HepG2 (cell line): ENCODE results near the gene SLTM. TPM values are rescaled to one million over a fixed set of nuclear protein-coding genes. Genes with fewer than 3 reads are reported as not detected.
A peak's percentile ranks its signal among the peaks of the same experiment; 100 is the strongest.

Experiments used
- CREB1 ChIP-seq, 2 experiments: fragments of 450-650 bp in 1 of 2; IDR thresholded peaks; 2 replicates each; pipeline ENCODE4 v1.6.1; 2016 to 2017; ENCODE audit warnings: control low read depth in 1 of 2, mild to moderate bottlenecking in 1 of 2, missing compliant biosample characterization in 1 of 2, missing genetic modification characterization in 1 of 2
- DNMT1 ChIP-seq: sonication (generic); formaldehyde crosslinking; IDR thresholded peaks from 2 replicates; pipeline ENCODE4 v1.5.1; 2020; ENCODE audit warnings: mild to moderate bottlenecking, missing genetic modification reagents
- HNF1B ChIP-seq: sonication (generic); formaldehyde crosslinking; IDR thresholded peaks from 2 replicates; pipeline ENCODE4 v1.5.1; 2020; ENCODE audit warnings: mild to moderate bottlenecking, moderate library complexity, missing genetic modification reagents
- IRF9 ChIP-seq: sonication (generic); formaldehyde crosslinking; IDR thresholded peaks from 2 replicates; pipeline ENCODE4 v1.8.0; 2022; ENCODE audit warnings: missing genetic modification reagents, mild to moderate bottlenecking, borderline replicate concordance
- ISX ChIP-seq: sonication (generic); formaldehyde crosslinking; conservative IDR thresholded peaks from 2 replicates; pipeline ENCODE4 v1.5.0; 2020; ENCODE audit warnings: missing genetic modification reagents
- JUN ChIP-seq: sonication (generic); formaldehyde crosslinking; IDR thresholded peaks from 2 replicates; pipeline ENCODE4 v1.4.0; 2020; ENCODE audit warnings: mild to moderate bottlenecking, missing genetic modification reagents
- KAT8 ChIP-seq: IDR thresholded peaks from 2 replicates; pipeline ENCODE4 v1.6.1; 2016; ENCODE audit warnings: missing genetic modification reagents, missing compliant biosample characterization
- LCORL ChIP-seq, 2 experiments: fragments of 450-650 bp in 1 of 2; sonication (generic) in 1 of 2; formaldehyde crosslinking in 1 of 2; IDR thresholded peaks; 2 replicates each; pipeline versions ENCODE4 v1.5.0 to v1.6.1; 2017 to 2020; ENCODE audit warnings: antibody characterized with exemption in 1 of 2, missing genetic modification reagents in 1 of 2
- MIXL1 ChIP-seq: IDR thresholded peaks from 2 replicates; pipeline ENCODE4 v1.6.1; 2016
- MTERF4 ChIP-seq: sonication (generic); formaldehyde crosslinking; IDR thresholded peaks from 2 replicates; pipeline ENCODE4 v1.8.0; 2023; ENCODE audit warnings: mild to moderate bottlenecking, missing genetic modification reagents
- MYNN ChIP-seq: sonication (generic); formaldehyde crosslinking; IDR thresholded peaks from 2 replicates; pipeline ENCODE4 v1.4.0; 2020; ENCODE audit warnings: mild to moderate bottlenecking, low read depth, missing genetic modification reagents
- RELA ChIP-seq: sonication (generic); formaldehyde crosslinking; IDR thresholded peaks from 2 replicates; pipeline ENCODE4 v1.4.0; 2020; ENCODE audit warnings: missing genetic modification reagents
- RXRA ChIP-seq: sonication (generic); formaldehyde crosslinking; IDR thresholded peaks from 2 replicates; pipeline ENCODE4 v1.5.1; 2020; ENCODE audit warnings: missing genetic modification reagents
- SP140L ChIP-seq: sonication (generic); formaldehyde crosslinking; IDR thresholded peaks from 2 replicates; pipeline ENCODE4 v1.4.0; 2020; ENCODE audit warnings: missing genetic modification reagents, borderline replicate concordance
- SP4 ChIP-seq: sonication (generic); formaldehyde crosslinking; IDR thresholded peaks from 2 replicates; pipeline ENCODE4 v1.8.1; 2023; ENCODE audit warnings: mild to moderate bottlenecking, missing genetic modification reagents
- ZFP37 ChIP-seq: sonication (generic); formaldehyde crosslinking; IDR thresholded peaks from 2 replicates; pipeline ENCODE4 v1.4.0; 2020; ENCODE audit warnings: missing genetic modification reagents, borderline replicate concordance
- ZMYM4 ChIP-seq: sonication (generic); formaldehyde crosslinking; IDR thresholded peaks from 2 replicates; pipeline ENCODE4 v1.8.1; 2023; ENCODE audit warnings: mild to moderate bottlenecking, missing genetic modification reagents
- ZNF143 ChIP-seq: sonication (generic); formaldehyde crosslinking; IDR thresholded peaks from 2 replicates; pipeline ENCODE4 v1.4.0; 2020; ENCODE audit warnings: missing genetic modification reagents
- ZNF280D ChIP-seq: sonication (generic); formaldehyde crosslinking; IDR thresholded peaks from 2 replicates; pipeline ENCODE4 v1.5.1; 2020; ENCODE audit warnings: mild to moderate bottlenecking, missing genetic modification reagents
- ZNF879 ChIP-seq: sonication (generic); formaldehyde crosslinking; IDR thresholded peaks from 2 replicates; pipeline ENCODE4 v1.8.1; 2023; ENCODE audit warnings: missing genetic modification reagents
- ZSCAN5A ChIP-seq: sonication (generic); formaldehyde crosslinking; IDR thresholded peaks from 2 replicates; pipeline ENCODE4 v1.8.0; 2022; ENCODE audit warnings: mild to moderate bottlenecking, missing genetic modification reagents, borderline replicate concordance
- polyA plus RNA-seq, 8 experiments: library from polyadenylated mRNA; depleted of rRNA in 3 of 8; stranded (reverse) in 7 of 8; unstranded in 1 of 8; fragments of >200 nt; fragmentation: Illumina TruSeq in 4 of 8; extraction: Trizol in 4 of 8; gene quantifications; 2 replicates each; pipeline versions ENCODE4 v1.2.1 to v1.2.3, GENCODE V29; 2011 to 2016; ENCODE audit warnings: low read depth in 4 of 8, missing spikeins in 1 of 8, mixed read lengths in 1 of 8; ENCODE audit not compliant: insufficient read depth in 1 of 8
- total RNA-seq, 5 experiments: library from RNA; depleted of rRNA; stranded (reverse); fragments of >200 nt; fragmentation: Illumina TruSeq; extraction: Trizol; gene quantifications; 2 replicates each; pipeline ENCODE4 v1.2.3, GENCODE V29; 2016; ENCODE audit warnings: low read depth in 1 of 5

Gene SLTM
- total and polyA plus RNA-seq, 2 of the 13 experiments (the other 11 are each of a cell fraction or from before 2014, with no cell fraction given) = 22.0 to 64.2 TPM

GRCh38 chr15:58933281-58934113, at the start of gene SLTM (continued):
- TF ChIP-seq HNF1B (no peak), IRF9 (no peak; the same call in 1 of the 2 replicates), CREB1 (IDR thresholded peaks at IDR 0.05) (no peak; the same call in 1 of the 2 replicates), CREB1 (CRISPR knock-in tag; IDR thresholded peaks at IDR 0.05) (no peak), ZMYM4 (peak; percentile 68), SP140L (CRISPR knock-in tag) (no peak), MYNN (CRISPR knock-in tag) (no peak; the same call in 1 of the 2 replicates), RXRA (CRISPR knock-in tag) (peak; percentile 38; the same call in 1 of the 2 replicates), ZSCAN5A (CRISPR knock-in tag) (no peak), SP4 (CRISPR knock-in tag) (peak; percentile 83), ISX (peak; percentile 73; the same call in 1 of the 2 replicates), KAT8 (CRISPR knock-in tag) (peak; percentile 66), MIXL1 (CRISPR knock-in tag) (no peak), ZNF879 (CRISPR knock-in tag) (no peak), LCORL (IDR thresholded peaks at IDR 0.05) (no peak), LCORL (CRISPR knock-in tag; IDR thresholded peaks at IDR 0.05) (peak; percentile 45), ZNF280D (CRISPR knock-in tag) (no peak), ZFP37 (CRISPR knock-in tag) (no peak), DNMT1 (CRISPR knock-in tag) (no peak), JUN (CRISPR knock-in tag) (0 out of 2 replicates have a peak, but pooled peaks have one; percentile 20), MTERF4 (CRISPR knock-in tag) (peak; percentile 88; the same call in 1 of the 2 replicates), ZNF143 (0 out of 2 replicates have a peak, but pooled peaks have one; percentile 26), RELA (CRISPR knock-in tag) (peak; percentile 4; the same call in 1 of the 2 replicates)
